ENCODE results near the gene MAPKAP1. TPM values are rescaled to one million over a fixed set of nuclear protein-coding genes. Genes with fewer than 3 reads are reported as not detected.

MAPKAP1 gene
- total and polyA plus RNA-seq, 2 experiments from 2014 or later = 68.5 to 74.5 TPM

DNA sequence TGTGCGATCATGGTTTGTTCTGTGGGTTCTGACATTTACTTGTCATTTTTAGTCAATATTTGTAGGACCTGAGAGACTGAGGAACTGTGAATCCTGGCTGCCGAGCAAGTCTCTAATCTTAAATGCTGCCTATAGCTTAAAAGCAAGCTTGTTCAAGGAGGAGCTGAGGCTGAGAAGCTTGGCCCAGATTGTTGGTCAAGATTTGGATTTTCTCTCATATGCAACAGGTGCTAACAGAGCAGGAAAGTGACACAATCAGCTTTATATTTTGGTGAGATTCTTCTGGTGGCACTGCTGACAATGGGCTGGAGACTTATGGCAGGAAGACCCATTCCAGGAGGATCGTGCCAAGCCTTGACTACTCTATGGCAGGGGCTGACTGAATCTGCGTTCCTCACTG, 192.5 kb downstream of the MAPKAP1 start:
- peaks cover 44% of the 10 kb centered on the region for H3K79me2 ChIP-seq (ENCODE audit: insufficient read depth)
- no peak overlapping the region for H3K27ac ChIP-seq
- no peaks in the 10 kb centered on the region for H3K9me2 ChIP-seq (ENCODE audit: insufficient read depth)
- no peaks in the 10 kb centered on the region for H3K9me3 ChIP-seq (ENCODE audit: low read depth)
- no peak overlapping the region for H3K4me2 ChIP-seq (ENCODE audit: unreplicated experiment)
- no peak for DNase-seq
- H3F3A ChIP-seq (ENCODE audit: insufficient read depth) = peaks cover 3% of the 10 kb centered on the region; the same call in 1 of the 2 replicates
- TF ChIP-seq EZH2 (IDR thresholded peaks at IDR 0.05; ENCODE audit: insufficient read depth, poor library complexity, severe bottlenecking) (no peak), EZH2phosphoT487 (IDR thresholded peaks at IDR 0.05; ENCODE audit: insufficient read depth, low read depth) (no peak)
- no peaks in the 10 kb centered on the region for H3K27me3 ChIP-seq (replicated peaks; ENCODE audit: insufficient read depth)
- no peak overlapping the region for H3K4me3 ChIP-seq
- H4K20me1 ChIP-seq (ENCODE audit: insufficient read depth) = no peaks in the 10 kb centered on the region
- 96 to 97% methylated on average over 4 of the region's 4 CpGs for WGBS, 2 experiments (ENCODE audit: low coverage in 1 of 2, low lambda C conversion rate in 2 of 2, missing lambda C conversion rate in 2 of 2)
- in situ Hi-C loops (cut with MboI) = no loop called here
- H3K9ac ChIP-seq = no peak overlapping the region
- no peaks in the 10 kb centered on the region for H3K36me3 ChIP-seq (ENCODE audit: low read depth)
- no peak overlapping the region for H2AFZ ChIP-seq
- peaks cover 15% of the 10 kb centered on the region for H3K4me1 ChIP-seq (ENCODE audit: insufficient read depth)

DNA sequence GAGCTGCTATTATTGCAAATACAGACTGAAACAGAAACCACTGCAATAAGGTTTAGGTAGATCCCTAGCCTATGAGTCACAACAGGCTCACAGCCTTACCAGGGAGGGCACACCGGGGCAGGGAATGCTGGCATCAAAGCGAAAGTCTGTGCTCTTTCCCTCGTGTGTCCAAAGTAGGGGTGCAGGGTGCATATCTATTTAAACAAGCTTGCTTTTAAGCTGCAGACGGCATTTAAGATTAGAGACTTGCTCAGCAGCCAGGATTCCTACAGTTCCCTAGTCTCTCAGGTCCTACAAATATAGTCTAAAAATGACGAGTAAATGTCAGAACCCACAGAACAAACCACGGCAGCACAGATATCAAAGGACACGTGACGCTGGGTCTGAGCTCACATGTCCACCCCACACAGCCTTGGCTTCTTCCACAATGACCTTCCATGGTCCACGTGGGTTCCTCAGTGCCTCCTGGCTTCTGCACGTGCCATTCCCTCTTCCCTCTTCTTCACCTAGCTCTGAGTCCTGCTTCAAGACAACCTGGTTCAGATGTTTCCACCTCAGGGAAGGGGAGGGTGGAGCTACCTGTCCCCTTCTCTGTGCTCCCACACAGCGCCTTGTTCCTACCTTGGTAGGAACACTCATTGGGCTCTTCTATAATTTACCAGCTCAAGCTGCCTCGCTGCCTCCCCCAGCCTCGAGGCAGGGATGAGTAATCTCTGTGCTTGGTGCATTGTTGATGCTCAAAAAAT, 193.2 kb downstream of the MAPKAP1 start:
- no peak overlapping the region for H2AFZ ChIP-seq
- peaks cover 21% of the 10 kb centered on the region for H3K4me1 ChIP-seq (ENCODE audit: insufficient read depth)
- DNase-seq = peak; percentile 78
- in situ Hi-C loops (cut with MboI) = no loop called here
- H3K27me3 ChIP-seq (replicated peaks; ENCODE audit: insufficient read depth) = no peaks in the 10 kb centered on the region
- peak overlapping the region; percentile 53 for H3K4me2 ChIP-seq (ENCODE audit: unreplicated experiment)
- TF ChIP-seq EZH2phosphoT487 (IDR thresholded peaks at IDR 0.05; ENCODE audit: insufficient read depth, low read depth) (no peak), EZH2 (IDR thresholded peaks at IDR 0.05; ENCODE audit: insufficient read depth, poor library complexity, severe bottlenecking) (no peak)
- H3K27ac ChIP-seq = 0 out of 2 replicates have a peak overlapping the region, but pooled peaks have one; percentile 3
- peaks cover 3% of the 10 kb centered on the region; the same call in 1 of the 2 replicates for H3F3A ChIP-seq (ENCODE audit: insufficient read depth)
- no peaks in the 10 kb centered on the region for H3K9me2 ChIP-seq (ENCODE audit: insufficient read depth)
- peaks cover 44% of the 10 kb centered on the region for H3K79me2 ChIP-seq (ENCODE audit: insufficient read depth)
- no peak overlapping the region for H3K9ac ChIP-seq
- no peaks in the 10 kb centered on the region for H3K9me3 ChIP-seq (ENCODE audit: low read depth)
- H3K4me3 ChIP-seq = no peak overlapping the region
- WGBS, 2 experiments (ENCODE audit: low coverage in 1 of 2, low lambda C conversion rate in 2 of 2, missing lambda C conversion rate in 2 of 2) = 78 to 81% methylated on average over 13 of the region's 13 CpGs
- no peaks in the 10 kb centered on the region for H4K20me1 ChIP-seq (ENCODE audit: insufficient read depth)
- no peaks in the 10 kb centered on the region for H3K36me3 ChIP-seq (ENCODE audit: low read depth)

DNA sequence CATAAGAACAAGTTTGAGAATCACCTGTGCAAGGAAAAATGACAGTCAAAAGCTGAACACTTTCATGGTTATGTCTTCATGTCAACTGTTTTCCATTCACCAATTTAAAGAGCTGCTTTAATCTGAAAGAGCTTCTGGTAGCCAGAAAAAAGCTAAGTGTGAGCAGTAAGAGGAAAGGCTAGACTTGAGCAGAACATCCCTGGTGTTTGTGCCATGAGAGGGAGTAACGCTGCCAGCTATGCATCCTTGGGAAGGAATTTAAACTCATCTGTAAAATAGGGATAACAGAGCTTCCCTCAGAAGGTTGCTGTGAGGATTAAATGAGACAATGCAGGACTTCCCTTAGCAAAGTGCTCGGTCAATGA, 193.7 kb downstream of the MAPKAP1 start:
- H4K20me1 ChIP-seq (ENCODE audit: insufficient read depth) = no peaks in the 10 kb centered on the region
- H3K36me3 ChIP-seq (ENCODE audit: low read depth) = no peaks in the 10 kb centered on the region
- no peaks in the 10 kb centered on the region for H3K9me2 ChIP-seq (ENCODE audit: insufficient read depth)
- H3F3A ChIP-seq (ENCODE audit: insufficient read depth) = peaks cover 3% of the 10 kb centered on the region; the same call in 1 of the 2 replicates
- no peak overlapping the region for H3K4me3 ChIP-seq
- 0 out of 2 replicates have a peak overlapping the region, but pooled peaks have one; percentile 3 for H3K27ac ChIP-seq
- H3K4me1 ChIP-seq (ENCODE audit: insufficient read depth) = peaks cover 21% of the 10 kb centered on the region
- no peak overlapping the region for H2AFZ ChIP-seq
- no peak for DNase-seq
- in situ Hi-C loops (cut with MboI) = no loop called here
- no peaks in the 10 kb centered on the region for H3K9me3 ChIP-seq (ENCODE audit: low read depth)
- WGBS, 2 experiments (ENCODE audit: low coverage in 1 of 2, low lambda C conversion rate in 2 of 2, missing lambda C conversion rate in 2 of 2) = 62 to 75% methylated on average over 2 of the region's 2 CpGs
- H3K79me2 ChIP-seq (ENCODE audit: insufficient read depth) = peaks cover 42% of the 10 kb centered on the region
- H3K27me3 ChIP-seq (replicated peaks; ENCODE audit: insufficient read depth) = no peaks in the 10 kb centered on the region
- TF ChIP-seq EZH2phosphoT487 (IDR thresholded peaks at IDR 0.05; ENCODE audit: insufficient read depth, low read depth) (no peak), EZH2 (IDR thresholded peaks at IDR 0.05; ENCODE audit: insufficient read depth, poor library complexity, severe bottlenecking) (no peak)
- no peak overlapping the region for H3K9ac ChIP-seq
- peak overlapping the region; percentile 53 for H3K4me2 ChIP-seq (ENCODE audit: unreplicated experiment)

DNA sequence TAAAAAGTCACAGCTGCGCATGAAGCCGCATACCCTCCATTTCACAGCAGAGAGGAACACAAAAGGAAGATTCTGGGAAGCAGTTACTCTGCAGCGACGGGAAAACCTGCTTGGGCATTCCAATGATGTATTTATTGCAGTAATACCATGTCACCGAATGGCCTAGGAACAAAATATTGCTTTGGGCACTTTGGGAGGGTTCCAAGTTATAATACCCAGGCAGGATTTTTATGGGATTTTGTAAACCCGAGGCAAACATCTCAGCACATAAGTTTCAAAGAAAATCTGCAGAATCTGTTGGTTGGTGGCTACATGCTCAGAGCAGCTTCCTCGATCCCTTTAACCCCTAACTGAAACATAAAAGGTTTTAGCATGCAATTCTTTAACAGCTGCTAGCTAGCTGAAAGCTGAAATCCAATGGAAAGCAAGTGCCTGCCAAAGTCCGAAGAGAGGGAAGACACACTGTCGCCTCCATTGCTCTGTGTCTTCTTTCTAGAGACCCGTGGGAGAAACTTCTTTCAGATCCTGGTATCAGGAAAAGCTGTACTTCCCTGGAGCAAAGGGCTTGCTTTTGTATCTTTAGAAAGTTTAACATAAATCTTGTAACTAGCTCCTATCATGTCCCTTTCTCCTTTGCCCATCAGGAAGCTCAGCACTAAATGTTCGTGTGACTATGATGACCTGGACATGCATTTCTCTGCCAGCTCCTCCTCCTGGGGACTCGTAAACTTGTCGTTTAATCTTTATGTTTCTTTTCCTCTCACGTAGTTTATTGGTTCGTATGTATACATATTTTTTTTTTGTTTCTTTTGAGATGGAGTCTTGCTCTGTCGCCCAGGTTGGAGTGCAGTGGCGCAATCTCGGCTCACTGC, 195.0 kb downstream of the MAPKAP1 start:
- Histone ChIP-seq H3K9me2 (ENCODE audit: insufficient read depth) (no peaks in the 10 kb centered on the region), H3K4me2 (ENCODE audit: unreplicated experiment) (no peak overlapping the region)
- no peak for DNase-seq

More for the DNA sequence above, 195.0 kb downstream of the MAPKAP1 start:
- no peaks in the 10 kb centered on the region for H3K27me3 ChIP-seq (replicated peaks; ENCODE audit: insufficient read depth)
- H3K9ac ChIP-seq = no peak overlapping the region
- no peak overlapping the region for H2AFZ ChIP-seq
- H3K4me1 ChIP-seq (ENCODE audit: insufficient read depth) = peaks cover 21% of the 10 kb centered on the region
- no peaks in the 10 kb centered on the region for H3K9me3 ChIP-seq (ENCODE audit: low read depth)
- peaks cover 37% of the 10 kb centered on the region for H3K79me2 ChIP-seq (ENCODE audit: insufficient read depth)
- no peaks in the 10 kb centered on the region for H3K36me3 ChIP-seq (ENCODE audit: low read depth)
- H3F3A ChIP-seq (ENCODE audit: insufficient read depth) = peaks cover 3% of the 10 kb centered on the region; the same call in 1 of the 2 replicates
- TF ChIP-seq EZH2phosphoT487 (IDR thresholded peaks at IDR 0.05; ENCODE audit: insufficient read depth, low read depth) = no peak
- no peak for TF ChIP-seq EZH2 (IDR thresholded peaks at IDR 0.05; ENCODE audit: insufficient read depth, poor library complexity, severe bottlenecking)
- H4K20me1 ChIP-seq (ENCODE audit: insufficient read depth) = no peaks in the 10 kb centered on the region
- in situ Hi-C loops (cut with MboI) = no loop called here
- 95 to 96% methylated on average over 18 of the region's 18 CpGs for WGBS, 2 experiments (ENCODE audit: low coverage in 1 of 2, low lambda C conversion rate in 2 of 2, missing lambda C conversion rate in 2 of 2)
- H3K4me3 ChIP-seq = no peak overlapping the region
- no peak overlapping the region for H3K27ac ChIP-seq

Measured in GM23248 (cell line).